Measurements from ENCODE around the gene TMEM121.

Gene TMEM121

DNA sequence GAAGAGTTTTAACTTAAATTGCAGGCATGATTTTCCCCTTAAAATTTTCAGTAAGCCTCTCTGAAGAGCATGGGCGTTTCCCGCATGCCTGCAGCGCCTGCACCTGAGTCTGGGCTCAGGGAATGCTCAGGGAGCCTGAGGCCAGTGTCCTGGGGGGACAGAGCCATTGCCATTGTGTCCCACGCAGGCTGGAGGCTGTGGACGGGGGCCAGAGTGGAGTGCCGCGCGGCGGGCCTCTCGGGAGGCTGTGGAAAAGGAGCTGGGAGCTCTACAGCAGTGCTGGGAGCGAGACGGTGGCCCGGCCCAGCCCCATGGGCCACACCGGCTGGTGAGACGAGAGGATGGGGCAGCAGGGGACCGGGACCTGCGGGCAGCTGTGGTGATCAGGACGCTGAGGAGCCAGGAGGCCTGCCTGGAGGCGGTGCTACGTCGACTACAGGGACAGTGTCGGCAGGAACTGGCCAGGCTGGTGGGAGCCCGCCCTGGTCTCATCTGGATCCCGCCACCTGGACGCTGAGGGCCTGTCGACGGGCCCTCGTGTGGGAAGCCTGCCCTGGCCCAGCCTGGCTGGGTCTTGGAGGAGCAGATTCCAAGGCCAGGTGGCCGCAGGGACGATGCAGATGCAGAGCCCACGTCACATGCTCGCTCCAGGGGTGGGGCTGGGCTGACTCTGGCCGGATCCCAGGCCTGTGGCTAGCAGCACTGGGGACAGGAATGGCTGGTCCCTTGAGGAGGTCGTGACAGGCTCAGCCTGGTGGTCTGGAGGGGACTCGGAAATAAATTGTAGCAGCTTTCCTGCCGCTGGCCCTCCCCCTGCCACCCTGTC lies 27.7 kb upstream of the TMEM121 start:
- DNase-seq = no peak

GRCh38 chr14:105499256-105500035 lies 26.9 kb upstream of the TMEM121 start:
- no peak for DNase-seq

DNA sequence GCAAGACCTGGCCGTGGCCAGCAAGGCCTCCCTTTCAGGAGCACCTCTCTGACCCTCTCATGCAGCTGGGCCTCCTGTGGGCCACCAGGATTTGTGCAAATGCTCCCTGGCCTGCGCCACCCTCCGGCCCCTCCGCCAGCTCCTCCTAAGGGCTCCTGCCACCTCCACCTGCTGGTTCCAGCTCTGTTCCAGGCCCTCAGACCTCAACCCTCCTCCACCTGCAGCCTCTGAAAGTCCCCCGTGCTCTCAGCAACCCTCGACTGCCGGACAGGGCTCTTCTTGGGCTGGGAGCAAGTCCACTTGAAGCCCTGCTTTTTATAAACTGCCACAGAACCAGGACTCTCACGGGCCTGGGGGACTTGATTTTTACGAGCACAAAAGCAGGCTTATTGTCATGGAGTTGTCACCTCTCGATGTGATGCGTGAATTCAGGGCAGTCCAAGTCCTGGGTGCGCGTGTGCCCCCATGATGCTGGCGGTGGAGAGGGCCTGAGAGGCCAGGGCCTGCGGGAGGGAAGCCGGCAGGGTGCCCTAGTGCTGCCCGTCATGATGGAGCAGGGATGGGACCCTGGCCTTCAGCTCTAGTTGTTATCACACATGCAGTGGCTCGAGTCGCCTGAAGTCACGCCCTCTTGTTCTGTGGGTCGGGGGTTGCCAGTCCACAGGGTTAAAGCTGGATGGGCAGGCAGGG lies 26.2 kb upstream of the TMEM121 start:
- no peak for DNase-seq

GRCh38 chr14:105500726-105501101 lies 25.7 kb upstream of the TMEM121 start:
- no peak for DNase-seq

DNA sequence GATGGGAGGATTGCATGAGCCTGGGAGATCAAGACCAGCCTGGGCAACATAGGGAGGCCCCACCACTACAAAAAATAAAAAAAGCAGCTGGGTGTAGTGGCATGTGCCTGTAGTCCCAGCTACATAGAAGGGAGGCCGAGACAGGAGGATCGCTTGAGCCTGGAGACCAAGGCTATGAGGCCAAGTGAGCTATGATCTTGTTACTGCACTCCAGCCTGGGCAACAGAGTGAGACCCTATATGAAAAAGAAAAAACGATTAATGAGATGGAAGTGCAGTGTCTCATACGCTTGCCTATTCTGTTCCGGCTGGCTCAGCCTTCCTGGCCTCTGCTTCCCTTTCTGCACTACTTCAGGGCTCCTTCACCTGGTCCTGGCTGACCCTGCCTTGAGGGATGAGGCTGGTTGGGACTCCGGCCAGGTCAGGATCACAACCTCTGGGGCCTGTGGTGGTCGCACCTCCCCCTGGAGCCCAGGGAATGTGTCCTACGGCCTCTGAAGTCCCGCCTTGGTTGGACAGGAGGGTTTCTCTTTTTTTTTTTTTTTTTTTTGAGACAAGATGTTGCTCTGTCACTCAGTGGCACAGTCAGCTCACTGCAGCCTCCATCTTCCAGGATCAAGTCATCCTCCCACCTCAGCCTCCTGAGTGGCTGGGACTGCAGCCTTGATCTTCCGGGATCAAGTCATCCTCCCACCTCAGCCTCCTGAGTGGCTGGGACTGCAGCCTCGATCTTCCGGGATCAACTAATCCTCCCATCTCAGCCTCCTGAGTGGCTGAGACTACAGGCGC lies 24.7 kb upstream of the TMEM121 start:
- no peak for DNase-seq

DNA sequence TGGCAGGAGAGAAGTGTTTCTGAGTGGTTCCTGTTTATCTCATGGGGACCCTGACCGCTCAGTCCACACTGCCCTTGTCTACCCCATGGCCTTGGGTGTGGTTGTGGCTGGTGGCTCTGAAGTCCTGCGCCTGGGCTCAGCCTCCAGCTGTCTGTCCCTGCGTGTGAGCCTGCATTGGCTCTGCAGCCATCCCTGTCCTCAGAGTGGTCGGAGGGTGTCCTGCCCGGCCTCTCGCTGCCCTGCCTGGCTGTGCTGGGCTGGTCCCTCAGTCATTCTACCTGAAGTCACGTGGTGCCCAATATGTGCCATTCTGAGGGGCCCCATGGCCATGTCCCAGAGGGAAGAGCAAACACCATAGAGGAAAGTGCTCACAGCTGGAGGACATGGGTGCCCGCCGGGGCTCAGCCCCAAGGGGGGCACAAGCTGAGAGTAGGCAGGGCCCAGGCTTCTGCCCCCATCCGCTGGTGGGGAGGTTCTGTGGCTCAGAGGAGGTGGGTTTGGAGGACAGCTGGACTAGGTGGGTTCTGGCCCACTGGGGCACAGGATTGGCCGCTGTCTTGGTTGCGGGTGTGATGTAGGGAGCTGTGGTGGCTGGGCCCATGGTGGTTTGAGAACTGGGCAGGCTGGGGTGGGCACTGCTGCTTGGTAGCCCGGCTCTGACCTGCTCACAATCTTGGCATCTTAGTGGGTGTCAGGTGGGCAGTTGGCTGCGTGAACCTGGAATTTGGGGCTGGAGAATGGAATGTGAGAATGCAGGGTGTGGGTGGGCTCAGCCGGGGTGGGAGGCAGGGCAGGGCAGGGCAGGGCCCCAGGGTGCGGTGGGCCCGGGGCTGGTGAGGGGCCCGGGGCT lies 23.7 kb upstream of the TMEM121 start:
- DNase-seq = no peak

DNA sequence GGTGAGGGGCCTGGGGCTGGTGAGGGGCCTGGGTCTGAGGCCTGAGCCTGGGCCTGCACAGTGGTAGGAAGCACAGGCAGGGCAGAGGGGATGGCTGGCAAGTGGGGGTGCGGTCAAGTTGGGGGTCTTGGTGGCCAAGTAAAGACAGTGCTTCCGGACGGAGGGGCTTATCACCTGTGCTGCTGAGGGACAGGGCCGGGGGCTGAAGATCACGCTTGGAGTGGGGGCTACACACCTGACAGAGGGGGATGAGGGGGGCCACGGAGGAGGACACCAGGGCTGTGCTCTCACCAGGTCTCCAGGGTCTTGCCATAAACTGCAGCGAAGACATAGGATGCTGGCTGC lies 23.1 kb upstream of the TMEM121 start:
- DNase-seq = no peak

DNA sequence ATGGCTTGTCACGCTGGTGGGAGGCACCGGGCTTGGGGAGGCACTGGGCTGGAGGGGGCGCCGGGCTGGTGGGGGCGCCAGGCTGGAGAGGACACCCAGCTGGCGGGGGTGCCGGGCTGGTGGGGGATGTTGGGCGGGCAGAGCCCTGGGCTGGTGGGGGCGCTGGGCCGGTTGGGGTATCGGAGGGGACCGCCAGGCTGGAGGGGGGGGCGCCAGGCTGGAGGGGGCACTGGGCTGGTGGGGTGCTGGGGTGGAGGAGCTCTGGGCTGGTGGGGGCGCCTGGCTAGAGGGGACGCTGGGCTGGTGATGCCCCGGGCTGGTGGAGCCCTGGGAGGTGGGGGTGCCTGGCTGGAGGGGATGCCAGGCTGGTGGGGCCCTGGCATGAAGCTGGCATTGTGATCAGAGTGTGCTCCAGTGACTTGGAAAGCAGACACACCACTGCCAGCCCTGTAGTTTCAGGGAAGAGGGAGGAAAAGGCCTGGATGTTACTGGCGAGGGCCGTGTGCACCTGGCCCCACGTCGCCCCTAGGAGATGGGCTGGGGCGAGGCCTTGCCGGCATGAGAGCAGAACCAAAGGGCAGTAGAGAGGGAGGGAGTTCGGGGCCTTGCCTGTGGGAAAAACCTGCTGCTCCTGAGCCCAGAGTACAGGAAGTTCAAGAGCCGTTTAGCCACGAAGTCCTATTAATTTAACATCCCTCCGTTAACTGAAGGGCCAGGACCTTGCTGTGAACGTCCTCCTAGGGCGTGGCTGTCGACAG lies 22.3 kb upstream of the TMEM121 start:
- DNase-seq = no peak

DNA sequence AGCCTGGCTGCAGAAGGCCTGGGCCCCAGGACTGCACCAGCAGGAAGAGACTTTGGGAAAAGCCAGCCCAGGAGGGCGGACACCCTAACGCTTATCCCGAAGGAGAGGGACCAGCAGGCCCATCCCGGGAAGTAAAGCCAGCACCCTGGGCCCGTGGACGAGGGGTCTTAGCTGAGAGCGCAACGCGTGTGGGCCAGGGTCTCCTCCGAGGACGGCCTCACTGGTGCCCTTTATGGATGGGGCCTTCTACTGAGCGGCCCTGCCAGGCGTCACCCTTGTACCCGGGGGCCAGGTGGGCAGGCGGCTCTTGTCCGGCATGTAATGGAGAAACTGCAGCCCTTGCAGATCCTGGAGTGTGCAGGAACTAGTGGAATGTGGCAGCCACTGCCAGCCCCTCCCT lies 21.3 kb upstream of the TMEM121 start:
- no peak for DNase-seq

DNA sequence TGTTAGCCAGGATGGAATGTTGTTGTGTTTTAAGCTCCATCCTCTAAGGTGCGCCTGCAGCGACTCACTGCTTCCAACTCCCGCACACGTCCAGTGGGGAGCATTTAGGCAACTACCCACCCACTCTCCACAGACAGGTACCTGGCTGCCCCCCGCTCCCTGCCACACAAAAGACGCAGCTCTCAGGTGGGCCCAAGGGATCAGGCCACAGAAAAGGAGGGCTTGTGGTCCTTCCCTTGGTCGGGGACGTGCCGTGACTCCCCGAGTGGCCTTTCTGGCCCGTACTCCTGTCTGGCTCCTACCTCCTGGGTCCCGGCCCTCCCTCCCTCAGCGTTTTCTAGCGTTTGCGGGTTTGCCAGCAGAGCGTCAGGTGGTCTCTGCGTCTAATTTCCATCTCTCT lies 19.1 kb upstream of the TMEM121 start:
- DNase-seq = no peak

GRCh38 chr14:105508069-105508468 lies 18.3 kb upstream of the TMEM121 start:
- DNase-seq = no peak

DNA sequence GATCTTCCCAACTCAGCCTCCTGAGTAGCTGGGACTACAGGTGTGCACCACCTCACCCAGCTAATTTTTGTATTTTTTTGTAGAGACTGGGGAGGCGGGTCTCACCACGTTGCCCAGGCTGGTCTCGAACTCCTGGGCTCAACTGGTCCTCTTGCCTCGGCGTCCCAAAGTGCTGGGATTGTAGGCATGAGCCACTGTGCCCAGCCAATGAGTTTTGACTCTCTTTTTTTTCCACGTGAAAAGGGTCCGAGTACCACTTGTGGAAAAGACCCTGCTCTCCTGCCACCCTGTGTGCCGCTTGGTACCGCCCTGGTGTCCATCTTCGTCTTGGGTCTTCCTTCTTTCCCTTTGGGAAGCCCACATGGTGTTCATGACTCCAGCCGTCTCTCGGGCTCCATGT lies 17.8 kb upstream of the TMEM121 start:
- no peak for DNase-seq

GRCh38 chr14:105517096-105517495 lies 9.3 kb upstream of the TMEM121 start:
- no peak for DNase-seq

GRCh38 chr14:105519946-105520698 lies 6.3 kb upstream of the TMEM121 start:
- DNase-seq = no peak

GRCh38 chr14:105525326-105525725 lies 1.1 kb upstream of the TMEM121 start:
- no peak for DNase-seq

GRCh38 chr14:105526776-105527380 lies 495 bp downstream of the TMEM121 start:
- no peak for DNase-seq

GRCh38 chr14:105527381-105527825 lies 1.0 kb downstream of the TMEM121 start:
- DNase-seq = no peak

DNA sequence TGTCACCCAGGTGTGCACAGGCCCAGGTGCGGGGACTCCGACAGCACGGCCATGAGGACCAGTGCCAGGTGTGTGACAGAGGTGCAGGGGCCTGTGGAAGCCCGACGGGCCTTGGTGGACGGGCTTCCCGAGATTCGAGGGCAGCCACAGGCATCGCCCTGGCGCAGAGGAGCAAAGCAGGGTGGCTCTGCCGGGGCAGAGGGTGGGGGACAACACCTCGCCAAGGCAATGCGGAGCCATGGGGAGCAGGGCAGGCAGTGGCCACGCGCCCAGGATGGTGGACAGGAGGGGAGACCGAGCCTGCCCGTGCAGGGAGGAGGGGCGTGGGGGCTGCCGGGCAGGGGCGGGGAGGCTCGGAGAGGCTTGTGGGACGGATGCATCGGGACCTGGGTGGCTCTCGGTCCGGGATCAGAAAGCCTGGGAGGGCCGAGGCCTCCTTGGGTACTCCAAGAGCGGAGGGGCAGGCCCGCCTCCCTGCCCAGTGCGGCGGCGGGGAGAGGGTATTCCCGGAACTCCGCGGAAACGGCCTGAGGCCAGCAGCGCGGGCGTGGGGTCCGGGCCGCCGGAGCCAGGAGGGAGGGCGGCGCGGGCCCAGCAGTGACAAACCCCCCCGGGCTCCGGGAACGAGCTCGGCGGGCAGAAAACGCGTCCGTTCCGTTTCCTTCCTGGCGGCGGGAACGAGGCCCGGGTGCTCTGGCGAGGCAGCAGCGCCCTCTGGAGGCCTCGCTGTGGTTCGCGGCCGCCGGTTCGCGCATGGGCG lies 1.6 kb downstream of the TMEM121 start:
- peak; percentile 83 for DNase-seq

All from activated CD8-positive, alpha-beta memory T cell treated with anti-CD3 and anti-CD28 coated beads, Interleukin-2, amount 50 U/mL, for 4 hours (primary cell).